ENCODE data around the gene BRK1. TPM values are rescaled to one million over a fixed set of nuclear protein-coding genes. Genes with fewer than 3 reads are reported as not detected.
A peak's percentile ranks its signal among the peaks of the same experiment; 100 is the strongest.
"Not testable (repeated sequence)": the region's sequence is repeated elsewhere in the genome, so short reads cannot be mapped to it uniquely, and the experiment has no call there.

BRK1 gene
- total and polyA plus RNA-seq, 5 experiments from 2014 or later, result 59.8 to 259 (median 202) TPM

DNA sequence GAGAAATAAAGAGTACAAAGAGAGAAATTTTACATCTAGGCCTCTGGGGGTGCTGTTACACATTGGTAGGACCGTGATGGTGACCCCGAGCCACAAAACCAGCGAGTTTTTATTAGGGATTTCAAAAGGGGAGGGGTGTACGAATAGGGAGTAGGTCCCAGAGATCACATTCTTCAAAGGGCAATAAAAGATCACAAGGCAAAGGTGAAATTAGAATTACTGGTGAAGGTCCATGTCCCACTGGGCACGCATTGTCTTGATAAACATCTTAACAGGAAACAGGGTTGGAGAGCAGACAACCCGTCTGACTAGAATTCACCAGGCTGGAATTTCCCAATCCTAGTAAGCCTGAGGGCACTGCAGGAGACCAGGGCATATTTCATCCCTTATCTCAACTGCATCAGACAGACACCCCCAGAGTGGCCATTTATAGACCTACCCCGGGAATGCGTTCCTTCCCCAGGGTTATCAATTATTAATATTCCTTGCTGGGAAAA is 53.6 kb downstream of the BRK1 start:
- ATAC-seq (no peak), DNase-seq (no peak)
- Mint-ChIP-seq H3K27me3 (no peaks in the 10 kb centered on the region), H3K4me3 (no peak overlapping the region), H3K36me3 (peaks cover 2 to 19% (median 7%) of the 10 kb centered on the region in 3 donors), H3K9me3 (peaks cover 0 to 12% (median 7%) of the 10 kb centered on the region in 9 donors), H3K4me1 (peaks cover 7 to 49% (median 26%) of the 10 kb centered on the region in 4 donors), H3K27ac (peak overlapping the region in 5 of 10 donors; percentile 5 to 54 (median 45))
- POLR2A ChIA-PET, result no interaction called here

DNA sequence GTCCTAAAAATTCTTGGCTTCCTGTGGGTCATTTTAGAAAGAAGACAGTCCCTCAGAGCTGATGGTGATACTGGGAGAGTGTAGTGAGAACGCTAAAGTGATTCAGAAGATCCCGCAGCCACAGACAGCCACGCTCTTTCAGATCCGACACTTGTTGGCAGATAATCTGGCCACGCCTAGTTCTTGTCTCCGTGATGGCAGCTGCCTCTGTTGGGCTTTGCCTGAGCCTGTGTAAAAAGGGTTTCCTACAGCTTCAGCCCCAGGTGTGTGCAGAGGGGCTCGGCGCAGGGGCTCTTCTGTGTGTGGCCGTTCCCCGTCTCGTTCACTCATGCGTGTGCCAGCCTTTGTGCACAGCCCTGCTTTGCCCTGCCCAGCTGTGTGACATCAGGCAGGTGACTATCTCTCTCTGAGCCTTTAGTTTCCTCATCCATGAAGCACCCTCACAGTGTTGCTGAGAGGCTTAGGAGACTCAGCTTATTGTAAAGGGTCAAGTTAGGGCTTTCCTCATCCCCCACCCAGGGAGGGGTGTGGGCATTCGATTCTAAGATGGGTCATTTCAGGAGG is 55.5 kb downstream of the BRK1 start:
- ATAC-seq (no peak), DNase-seq (no peak)
- peaks cover 7 to 44% (median 24%) of the 10 kb centered on the region in 4 donors for H3K4me1 Mint-ChIP-seq
- peaks cover 2 to 19% (median 7%) of the 10 kb centered on the region in 3 donors for H3K36me3 Mint-ChIP-seq
- H3K27me3 Mint-ChIP-seq, result no peaks in the 10 kb centered on the region
- no peak overlapping the region for H3K4me3 Mint-ChIP-seq
- POLR2A ChIA-PET, result no interaction called here
- H3K27ac Mint-ChIP-seq, result peak overlapping the region in 3 of 10 donors; percentile 11 to 40 (median 39)
- peaks cover 0 to 12% (median 7%) of the 10 kb centered on the region in 9 donors for H3K9me3 Mint-ChIP-seq

- peak overlapping the region in 4 of 10 donors; percentile 3 to 80 (median 30) for H3K27ac Mint-ChIP-seq
- H3K4me3 Mint-ChIP-seq, result no peak overlapping the region
- ATAC-seq, result no peak
- peaks cover 6 to 15% (median 7%) of the 10 kb centered on the region in 3 donors for H3K36me3 Mint-ChIP-seq
- POLR2A ChIA-PET, result interaction anchor here (1.2 kb wide), 1 partner anchor 56 kb away, joined by 4 read pairs; no protein-coding TSS in a partner anchor
- peaks cover 3 to 30% (median 14%) of the 10 kb centered on the region in 4 donors for H3K4me1 Mint-ChIP-seq
- DNase-seq, result no peak
- H3K9me3 Mint-ChIP-seq, result peaks cover 0 to 12% (median 7%) of the 10 kb centered on the region in 9 donors
- H3K27me3 Mint-ChIP-seq, result no peaks in the 10 kb centered on the region
Observed at GRCh38 chr3:10173095-10173925, 57.8 kb downstream of the BRK1 start.

GRCh38 chr3:10173926-10174435 is 58.5 kb downstream of the BRK1 start:
- Mint-ChIP-seq H3K36me3 (peaks cover 2 to 10% (median 8%) of the 10 kb centered on the region in 3 donors), H3K27me3 (no peaks in the 10 kb centered on the region), H3K27ac (peak overlapping the region in 6 of 10 donors; percentile 3 to 80 (median 43)), H3K4me3 (peak overlapping the region in 1 of 10 donors; percentile 12), H3K9me3 (peaks cover 0 to 6% (median under 1%) of the 10 kb centered on the region in 9 donors), H3K4me1 (peaks cover 3 to 33% (median 16%) of the 10 kb centered on the region in 4 donors)
- no peak for DNase-seq
- ATAC-seq, result no peak
- POLR2A ChIA-PET, result interaction anchor here (0.9 kb wide), 1 partner anchor 20 kb away, joined by 4 read pairs; no protein-coding TSS in a partner anchor

DNA sequence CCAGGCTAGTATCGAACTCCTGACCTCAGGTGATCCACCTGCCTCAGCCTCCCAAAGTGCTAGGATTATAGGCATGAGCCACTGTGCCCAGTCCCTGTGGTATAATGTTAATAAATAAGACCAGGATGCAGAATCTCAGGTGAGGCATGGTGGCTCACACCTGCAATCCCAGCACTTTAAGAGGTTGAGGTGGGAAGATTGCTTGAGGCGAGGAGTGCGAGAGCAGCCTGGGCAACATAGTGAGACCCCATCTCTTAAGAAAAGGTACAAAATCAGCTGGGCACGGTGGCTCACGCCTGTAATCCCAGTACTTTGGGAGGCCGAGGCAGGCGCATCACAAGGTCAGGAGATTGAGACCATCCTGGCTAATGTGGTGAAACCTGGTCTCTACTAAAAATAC is 59.9 kb downstream of the BRK1 start:
- POLR2A ChIA-PET, H3K9me3 Mint-ChIP-seq, ATAC-seq, H3K4me3 Mint-ChIP-seq, DNase-seq, H3K27me3 Mint-ChIP-seq, H3K27ac Mint-ChIP-seq: not testable (repeated sequence)
- peaks cover 4 to 36% (median 21%) of the 10 kb centered on the region in 4 donors for H3K4me1 Mint-ChIP-seq
- peaks cover 0 to 24% (median 7%) of the 10 kb centered on the region in 3 donors for H3K36me3 Mint-ChIP-seq

DNA sequence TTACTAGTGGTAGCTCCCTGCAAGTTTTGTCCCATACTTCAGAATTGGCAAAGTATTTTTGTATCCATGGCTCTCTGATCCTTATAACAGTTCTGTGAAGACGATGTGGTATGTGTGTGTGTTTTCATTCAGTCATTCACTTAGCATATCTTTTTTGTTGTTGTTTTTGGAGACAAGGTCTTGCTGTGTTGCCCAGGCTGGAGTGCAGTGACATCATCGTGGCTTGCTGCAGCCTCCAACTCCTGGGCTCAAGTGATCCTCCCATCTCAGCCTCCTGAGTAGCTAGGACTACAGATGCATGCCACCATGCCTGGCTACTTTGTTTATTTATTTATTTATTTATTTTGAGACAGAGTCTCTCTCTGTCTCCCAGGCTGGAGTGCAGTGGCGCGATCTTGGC is 60.7 kb downstream of the BRK1 start:
- peaks cover 0 to 29% (median 9%) of the 10 kb centered on the region in 3 donors for H3K36me3 Mint-ChIP-seq
- not testable (repeated sequence) for H3K9me3 Mint-ChIP-seq, H3K27me3 Mint-ChIP-seq, ATAC-seq, DNase-seq, H3K4me3 Mint-ChIP-seq
- peak overlapping the region in 1 of 10 donors; percentile 11 for H3K27ac Mint-ChIP-seq
- peaks cover 2 to 37% (median 22%) of the 10 kb centered on the region in 4 donors for H3K4me1 Mint-ChIP-seq
- POLR2A ChIA-PET, result interaction anchor here (0.6 to 0.7 kb wide), 3 partner anchors 10 to 435 kb away, joined by 3 to 6 read pairs (median 4); no protein-coding TSS in a partner anchor

Other genes with a start within 250 kb of the BRK1 start
- under 1 TPM in 1 of 2 experiments, not detected in 1; 0.31 TPM for gene CIDEC, start 235.4 kb upstream of the BRK1 start, total RNA-seq
- under 1 TPM in 1 of 3 donors, not detected in 2; 0.26 TPM for gene CIDEC, start 235.4 kb upstream of the BRK1 start, polyA plus RNA-seq
- 10 to 100 TPM; 38.0 to 40.4 TPM for gene JAGN1, start 225.1 kb upstream of the BRK1 start, total RNA-seq
- 10 to 100 TPM; 38.4 to 48.5 (median 39.8) TPM for gene JAGN1, start 225.1 kb upstream of the BRK1 start, polyA plus RNA-seq
- 1 to 10 TPM in 1 of 2 experiments, under 1 TPM in 1; 0.88 to 1.3 TPM for gene IL17RE, start 212.8 kb upstream of the BRK1 start, total RNA-seq
- under 1 TPM in 2 of 3 donors, not detected in 1; 0.16 to 0.64 TPM for gene IL17RE, start 212.8 kb upstream of the BRK1 start, polyA plus RNA-seq
- under 1 TPM; 0.39 to 0.66 TPM for gene IL17RC, start 198.6 kb upstream of the BRK1 start, total RNA-seq
- 10 to 100 TPM in 1 of 3 donors, 1 to 10 TPM in 2; 9.5 to 10.0 (median 9.8) TPM for gene IL17RC, start 198.6 kb upstream of the BRK1 start, polyA plus RNA-seq
- 10 to 100 TPM; 53.4 to 58.3 TPM for gene CRELD1, start 181.8 kb upstream of the BRK1 start, total RNA-seq
- 10 to 100 TPM; 25.5 to 33.3 (median 29.2) TPM for gene CRELD1, start 181.8 kb upstream of the BRK1 start, polyA plus RNA-seq
- 1 to 10 TPM; 5.5 to 6.3 TPM for gene PRRT3, start 163.3 kb upstream of the BRK1 start, total RNA-seq
- gene PRRT3, start 163.3 kb upstream of the BRK1 start, polyA plus RNA-seq, result 1 to 10 TPM; 2.2 to 4.4 (median 3.1) TPM
- 10 to 100 TPM; 31.3 to 35.6 TPM for gene EMC3, start 128.8 kb upstream of the BRK1 start, total RNA-seq
- gene EMC3, start 128.8 kb upstream of the BRK1 start, polyA plus RNA-seq, result 10 to 100 TPM; 52.6 to 61.5 (median 55.4) TPM
- gene FANCD2, start 89.2 kb upstream of the BRK1 start, total RNA-seq, result 10 to 100 TPM; 21.5 to 25.5 TPM
- gene FANCD2, start 89.2 kb upstream of the BRK1 start, polyA plus RNA-seq, result 1 to 10 TPM; 3.9 to 5.6 (median 4.7) TPM
- not detected for gene FANCD2OS, start 7.4 kb upstream of the BRK1 start, total RNA-seq
- not detected for gene FANCD2OS, start 7.4 kb upstream of the BRK1 start, polyA plus RNA-seq
- gene VHL, start 26.1 kb downstream of the BRK1 start, total RNA-seq, result 10 to 100 TPM; 71.5 to 78.8 TPM
- gene VHL, start 26.1 kb downstream of the BRK1 start, polyA plus RNA-seq, result 10 to 100 TPM; 11.4 to 36.1 (median 16.0) TPM
- gene IRAK2, start 49.2 kb downstream of the BRK1 start, total RNA-seq, result 1 to 10 TPM; 4.3 to 4.4 TPM
- gene IRAK2, start 49.2 kb downstream of the BRK1 start, polyA plus RNA-seq, result 1 to 10 TPM; 2.9 to 6.0 (median 5.1) TPM
- gene TATDN2, start 132.8 kb downstream of the BRK1 start, total RNA-seq, result 10 to 100 TPM; 68.1 to 71.1 TPM
- 10 to 100 TPM; 11.5 to 20.9 (median 14.5) TPM for gene TATDN2, start 132.8 kb downstream of the BRK1 start, polyA plus RNA-seq
- gene GHRL, start 177.3 kb downstream of the BRK1 start, total RNA-seq, result 1 to 10 TPM; 1.3 to 1.4 TPM
- 1 to 10 TPM in 1 of 3 donors, under 1 TPM in 1, not detected in 1; 0.22 to 3.2 TPM for gene GHRL, start 177.3 kb downstream of the BRK1 start, polyA plus RNA-seq
- gene SEC13, start 205.4 kb downstream of the BRK1 start, total RNA-seq, result 10 to 100 TPM; 59.6 to 70.8 TPM
- gene SEC13, start 205.4 kb downstream of the BRK1 start, polyA plus RNA-seq, result 100 to 1,000 TPM; 118 to 120 (median 118) TPM

Measured in naive thymus-derived CD8-positive, alpha-beta T cell (primary cell).